Osteocyte (in vitro differentiated cells): ENCODE data around the gene SFT2D3. TPM values are rescaled to one million over a fixed set of nuclear protein-coding genes. Genes with fewer than 3 reads are reported as not detected.

Source experiments
- DNase-seq: peaks from one replicate; pipeline ENCODE4 v3.0.0; 2021; ENCODE audit warnings: mixed read lengths; ENCODE audit not compliant: unreplicated experiment; ENCODE audit errors: extremely low spot score
- H3K27ac Mint-ChIP-seq: one replicate; pipeline ENCODE4 v1.8.0; 2021; ENCODE audit warnings: mild to moderate bottlenecking, mixed read lengths; ENCODE audit not compliant: unreplicated experiment
- H3K27me3 Mint-ChIP-seq: one replicate; pipeline ENCODE4 v1.8.0; 2021; ENCODE audit warnings: mixed read lengths; ENCODE audit not compliant: unreplicated experiment
- H3K36me3 Mint-ChIP-seq: one replicate; pipeline ENCODE4 v1.8.0; 2021; ENCODE audit warnings: mixed read lengths; ENCODE audit not compliant: unreplicated experiment
- H3K4me1 Mint-ChIP-seq: one replicate; pipeline ENCODE4 v1.8.0; 2021; ENCODE audit warnings: mixed read lengths; ENCODE audit not compliant: unreplicated experiment
- H3K4me3 Mint-ChIP-seq: one replicate; pipeline ENCODE4 v1.8.0; 2021; ENCODE audit warnings: mild to moderate bottlenecking, moderate library complexity, mixed read lengths; ENCODE audit not compliant: unreplicated experiment
- H3K9me3 Mint-ChIP-seq: one replicate; pipeline ENCODE4 v1.8.0; 2021; ENCODE audit warnings: mixed read lengths; ENCODE audit not compliant: unreplicated experiment
- total RNA-seq: library from RNA; stranded (reverse); gene quantifications from 2 replicates; pipeline ENCODE4 v1.2.1, GENCODE V29; 2021
- TF ChIP-seq, protein P1 (sequence below): fragments of 200-600 bp; sonication (generic); IDR thresholded peaks from 2 replicates; pipeline ENCODE4 v1.5.0; 2021; ENCODE audit warnings: antibody characterized with exemption, mild to moderate bottlenecking, moderate library complexity

The SFT2D3 gene
- total RNA-seq, 1 donor from 2014 or later, result 8.4 TPM

- no peak for DNase-seq
- peaks cover 11% of the 10 kb centered on the region for H3K9me3 Mint-ChIP-seq
- no peak overlapping the region for H3K27ac Mint-ChIP-seq
- H3K4me1 Mint-ChIP-seq, result peaks cover 26% of the 10 kb centered on the region
- H3K4me3 Mint-ChIP-seq, result no peak overlapping the region
- no peaks in the 10 kb centered on the region for H3K27me3 Mint-ChIP-seq
- TF ChIP-seq, protein P1, sequence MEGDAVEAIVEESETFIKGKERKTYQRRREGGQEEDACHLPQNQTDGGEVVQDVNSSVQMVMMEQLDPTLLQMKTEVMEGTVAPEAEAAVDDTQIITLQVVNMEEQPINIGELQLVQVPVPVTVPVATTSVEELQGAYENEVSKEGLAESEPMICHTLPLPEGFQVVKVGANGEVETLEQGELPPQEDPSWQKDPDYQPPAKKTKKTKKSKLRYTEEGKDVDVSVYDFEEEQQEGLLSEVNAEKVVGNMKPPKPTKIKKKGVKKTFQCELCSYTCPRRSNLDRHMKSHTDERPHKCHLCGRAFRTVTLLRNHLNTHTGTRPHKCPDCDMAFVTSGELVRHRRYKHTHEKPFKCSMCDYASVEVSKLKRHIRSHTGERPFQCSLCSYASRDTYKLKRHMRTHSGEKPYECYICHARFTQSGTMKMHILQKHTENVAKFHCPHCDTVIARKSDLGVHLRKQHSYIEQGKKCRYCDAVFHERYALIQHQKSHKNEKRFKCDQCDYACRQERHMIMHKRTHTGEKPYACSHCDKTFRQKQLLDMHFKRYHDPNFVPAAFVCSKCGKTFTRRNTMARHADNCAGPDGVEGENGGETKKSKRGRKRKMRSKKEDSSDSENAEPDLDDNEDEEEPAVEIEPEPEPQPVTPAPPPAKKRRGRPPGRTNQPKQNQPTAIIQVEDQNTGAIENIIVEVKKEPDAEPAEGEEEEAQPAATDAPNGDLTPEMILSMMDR, result no peak
- H3K36me3 Mint-ChIP-seq, result no peaks in the 10 kb centered on the region
Observed at GRCh38 chr2:127685410-127686080, 15.8 kb upstream of the SFT2D3 start.

GRCh38 chr2:127688405-127688804 is 12.9 kb upstream of the SFT2D3 start:
- H3K9me3 Mint-ChIP-seq, result peaks cover 20% of the 10 kb centered on the region
- no peak overlapping the region for H3K27ac Mint-ChIP-seq
- H3K27me3 Mint-ChIP-seq, result no peaks in the 10 kb centered on the region
- H3K36me3 Mint-ChIP-seq, result peaks cover 4% of the 10 kb centered on the region
- H3K4me3 Mint-ChIP-seq, result no peak overlapping the region
- TF ChIP-seq, protein P1, result no peak
- peaks cover 9% of the 10 kb centered on the region for H3K4me1 Mint-ChIP-seq
- DNase-seq, result no peak

DNA sequence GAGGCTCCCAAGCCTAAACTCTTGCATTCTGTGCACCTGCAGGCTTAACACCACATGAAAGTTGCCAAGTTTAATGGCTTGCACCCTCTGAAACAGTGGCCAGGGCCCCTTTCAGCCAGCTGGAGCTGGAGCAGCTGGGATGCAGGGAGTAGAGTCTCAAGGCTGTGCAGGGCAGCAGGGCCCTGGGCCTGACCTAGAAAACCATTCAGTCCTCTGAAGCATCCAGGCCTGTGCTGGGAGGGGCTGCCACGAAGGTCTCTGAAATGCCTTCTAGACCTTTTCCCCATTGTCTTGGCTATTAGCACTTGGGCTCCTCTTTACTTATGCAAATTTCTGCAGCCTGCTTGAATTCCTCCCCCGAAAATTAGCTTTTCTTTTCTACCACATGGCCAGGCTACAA is 10.6 kb upstream of the SFT2D3 start:
- Mint-ChIP-seq H3K9me3 (peaks cover 20% of the 10 kb centered on the region), H3K36me3 (peaks cover 4% of the 10 kb centered on the region), H3K27ac (no peak overlapping the region), H3K4me1 (no peaks in the 10 kb centered on the region), H3K27me3 (no peaks in the 10 kb centered on the region), H3K4me3 (no peak overlapping the region)
- no peak for DNase-seq
- TF ChIP-seq, protein P1, result no peak

DNA sequence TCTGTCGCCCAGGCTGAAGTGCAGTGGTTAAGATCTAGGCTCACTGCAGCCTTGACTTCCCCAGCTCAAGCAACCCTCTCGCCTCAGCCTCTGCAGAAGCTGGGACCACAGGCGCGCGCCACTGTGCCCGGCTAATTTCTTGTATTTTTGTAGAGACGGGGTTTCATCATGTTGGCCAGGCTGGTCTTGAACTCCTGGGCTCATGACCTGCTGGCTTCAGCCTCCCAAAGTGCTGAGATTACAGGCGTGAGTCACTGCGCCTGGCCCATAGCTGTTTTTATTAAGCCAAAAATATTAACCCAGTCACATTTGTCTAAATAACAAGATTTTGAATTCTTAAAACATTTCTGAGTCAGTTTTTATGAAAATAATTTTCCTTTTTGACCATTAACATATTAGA is 6.3 kb upstream of the SFT2D3 start:
- no peak for DNase-seq
- Mint-ChIP-seq H3K9me3 (peaks cover 9% of the 10 kb centered on the region), H3K27me3 (no peaks in the 10 kb centered on the region), H3K36me3 (peaks cover 4% of the 10 kb centered on the region), H3K4me3 (no peak overlapping the region), H3K4me1 (no peaks in the 10 kb centered on the region), H3K27ac (no peak overlapping the region)
- TF ChIP-seq, protein P1, result no peak

GRCh38 chr2:127695491-127696472 is 5.5 kb upstream of the SFT2D3 start:
- peaks cover 4% of the 10 kb centered on the region for H3K36me3 Mint-ChIP-seq
- no peak for DNase-seq
- no peak overlapping the region for H3K27ac Mint-ChIP-seq
- H3K9me3 Mint-ChIP-seq, result peaks cover 8% of the 10 kb centered on the region
- H3K4me1 Mint-ChIP-seq, result peaks cover 8% of the 10 kb centered on the region
- TF ChIP-seq, protein P1, result peak; percentile 54
- H3K27me3 Mint-ChIP-seq, result no peaks in the 10 kb centered on the region
- H3K4me3 Mint-ChIP-seq, result no peak overlapping the region
